Activated CD4-positive, alpha-beta T cell treated with anti-CD3 and anti-CD28 coated beads, Interleukin-2, amount 10 ng/mL, durations not matched to agents 7 days and 5 days (primary cell): ENCODE results near the gene HDAC11. TPM values are rescaled to one million over a fixed set of nuclear protein-coding genes. Genes with fewer than 3 reads are reported as not detected.

ENCODE experiments used
- CTCF ChIA-PET: fragments of 350-600 bp; sonication (Branson Sonifier 250); formaldehyde crosslinking; loops from one replicate; lab custom pipeline; 2021; ENCODE audit warnings: antibody characterized with exemption; lab: Charles Lee
- POLR2A ChIA-PET: fragments of 350-600 bp; sonication (Branson Sonifier 250); formaldehyde crosslinking; loops from one replicate; lab custom pipeline; 2021; ENCODE audit warnings: antibody characterized with exemption; lab: Charles Lee
- DNase-seq: peaks from one replicate; pipeline ENCODE4 v3.0.0-alpha.2; 2020
- H3K27ac Mint-ChIP-seq: one replicate; pipeline ENCODE4 v1.8.0; 2021; ENCODE audit warnings: mild to moderate bottlenecking, moderate library complexity, mixed read lengths
- H3K27me3 Mint-ChIP-seq: one replicate; pipeline ENCODE4 v1.8.0; 2021; ENCODE audit warnings: mixed read lengths
- H3K36me3 Mint-ChIP-seq: one replicate; pipeline ENCODE4 v1.8.0; 2021; ENCODE audit warnings: low read depth, mixed read lengths
- H3K4me1 Mint-ChIP-seq: one replicate; pipeline ENCODE4 v1.8.0; 2021; ENCODE audit warnings: mixed read lengths
- H3K4me3 Mint-ChIP-seq: one replicate; pipeline ENCODE4 v1.8.0; 2021; ENCODE audit warnings: mild to moderate bottlenecking, moderate library complexity, mixed read lengths
- H3K9me3 Mint-ChIP-seq: one replicate; pipeline ENCODE4 v1.8.0; 2021; ENCODE audit warnings: mixed read lengths
- total RNA-seq, 2 experiments: library from RNA; stranded (reverse); gene quantifications; one replicate each; pipeline ENCODE4 v1.2.3, GENCODE V29; 2021

HDAC11 gene
- total RNA-seq, 2 experiments from 2014 or later: 1.6 to 2.3 TPM

- Mint-ChIP-seq H3K4me1 (no peaks in the 10 kb centered on the region), H3K27me3 (peaks cover 12% of the 10 kb centered on the region), H3K36me3 (no peaks in the 10 kb centered on the region), H3K27ac (no peak overlapping the region), H3K4me3 (no peak overlapping the region), H3K9me3 (peaks cover 2% of the 10 kb centered on the region)
- ChIA-PET POLR2A (no interaction called here), CTCF (no interaction called here)
- DNase-seq: no peak
Measured at GRCh38 chr3:13526626-13526949, 46.5 kb downstream of the HDAC11 start.

- Mint-ChIP-seq H3K27me3 (peaks cover 12% of the 10 kb centered on the region), H3K9me3 (no peaks in the 10 kb centered on the region), H3K36me3 (no peaks in the 10 kb centered on the region), H3K27ac (no peak overlapping the region), H3K4me3 (no peak overlapping the region), H3K4me1 (no peaks in the 10 kb centered on the region)
- DNase-seq: no peak
- ChIA-PET POLR2A (no interaction called here), CTCF (no interaction called here)
Measured at GRCh38 chr3:13528217-13528867, 48.2 kb downstream of the HDAC11 start.

GRCh38 chr3:13529196-13530112 lies 49.3 kb downstream of the HDAC11 start:
- POLR2A ChIA-PET: no interaction called here
- Mint-ChIP-seq H3K9me3 (no peaks in the 10 kb centered on the region), H3K27me3 (peaks cover 9% of the 10 kb centered on the region), H3K27ac (no peak overlapping the region), H3K4me1 (no peaks in the 10 kb centered on the region), H3K36me3 (no peaks in the 10 kb centered on the region), H3K4me3 (no peak overlapping the region)
- CTCF ChIA-PET: no interaction called here
- no peak for DNase-seq

GRCh38 chr3:13530241-13531009 lies 50.3 kb downstream of the HDAC11 start:
- no peaks in the 10 kb centered on the region for H3K4me1 Mint-ChIP-seq
- no peak overlapping the region for H3K27ac Mint-ChIP-seq
- H3K27me3 Mint-ChIP-seq: peaks cover 11% of the 10 kb centered on the region
- no peak overlapping the region for H3K4me3 Mint-ChIP-seq
- CTCF ChIA-PET: no interaction called here
- no peaks in the 10 kb centered on the region for H3K36me3 Mint-ChIP-seq
- POLR2A ChIA-PET: no interaction called here
- no peak for DNase-seq
- no peaks in the 10 kb centered on the region for H3K9me3 Mint-ChIP-seq

- no peaks in the 10 kb centered on the region for H3K36me3 Mint-ChIP-seq
- H3K9me3 Mint-ChIP-seq: no peaks in the 10 kb centered on the region
- POLR2A ChIA-PET: no interaction called here
- peaks cover 12% of the 10 kb centered on the region for H3K27me3 Mint-ChIP-seq
- H3K4me1 Mint-ChIP-seq: peaks cover 8% of the 10 kb centered on the region
- no peak overlapping the region for H3K4me3 Mint-ChIP-seq
- CTCF ChIA-PET: interaction anchor here (0.9 kb wide), 1 partner anchor 120 kb away, joined by 3 read pairs; no protein-coding TSS in a partner anchor
- no peak for DNase-seq
- no peak overlapping the region for H3K27ac Mint-ChIP-seq
Measured at GRCh38 chr3:13532085-13532484, 52.0 kb downstream of the HDAC11 start.

- CTCF ChIA-PET: no interaction called here
- H3K27ac Mint-ChIP-seq: no peak overlapping the region
- no peaks in the 10 kb centered on the region for H3K36me3 Mint-ChIP-seq
- H3K9me3 Mint-ChIP-seq: no peaks in the 10 kb centered on the region
- POLR2A ChIA-PET: no interaction called here
- DNase-seq: no peak
- H3K4me3 Mint-ChIP-seq: no peak overlapping the region
- peaks cover 9% of the 10 kb centered on the region for H3K4me1 Mint-ChIP-seq
- H3K27me3 Mint-ChIP-seq: peaks cover 17% of the 10 kb centered on the region
Measured at GRCh38 chr3:13532631-13533030, 52.5 kb downstream of the HDAC11 start.

- ChIA-PET POLR2A (no interaction called here), CTCF (interaction anchor here (1.0 kb wide), 1 partner anchor 37 kb away, joined by 3 read pairs; no protein-coding TSS in a partner anchor)
- Mint-ChIP-seq H3K27me3 (peaks cover 19% of the 10 kb centered on the region), H3K27ac (no peak overlapping the region), H3K4me3 (no peak overlapping the region), H3K4me1 (peaks cover 9% of the 10 kb centered on the region), H3K9me3 (no peaks in the 10 kb centered on the region), H3K36me3 (no peaks in the 10 kb centered on the region)
- DNase-seq: no peak
Measured at GRCh38 chr3:13533885-13534301, 53.8 kb downstream of the HDAC11 start.

GRCh38 chr3:13535526-13535875 lies 55.4 kb downstream of the HDAC11 start:
- peaks cover 9% of the 10 kb centered on the region for H3K4me1 Mint-ChIP-seq
- H3K9me3 Mint-ChIP-seq: no peaks in the 10 kb centered on the region
- H3K36me3 Mint-ChIP-seq: no peaks in the 10 kb centered on the region
- H3K4me3 Mint-ChIP-seq: no peak overlapping the region
- peaks cover 12% of the 10 kb centered on the region for H3K27me3 Mint-ChIP-seq
- no peak overlapping the region for H3K27ac Mint-ChIP-seq
- no peak for DNase-seq
- ChIA-PET CTCF (interaction anchor here (0.7 kb wide), 1 partner anchor 12 kb away, joined by 3 read pairs; no protein-coding TSS in a partner anchor), POLR2A (no interaction called here)

GRCh38 chr3:13535905-13536304 lies 55.8 kb downstream of the HDAC11 start:
- H3K4me3 Mint-ChIP-seq: no peak overlapping the region
- H3K36me3 Mint-ChIP-seq: no peaks in the 10 kb centered on the region
- no peak for DNase-seq
- ChIA-PET CTCF (interaction anchor here (1.1 kb wide), 1 partner anchor 35 kb away, joined by 3 read pairs; no protein-coding TSS in a partner anchor), POLR2A (no interaction called here)
- H3K4me1 Mint-ChIP-seq: peaks cover 9% of the 10 kb centered on the region
- H3K9me3 Mint-ChIP-seq: peaks cover 2% of the 10 kb centered on the region
- no peak overlapping the region for H3K27ac Mint-ChIP-seq
- H3K27me3 Mint-ChIP-seq: peaks cover 14% of the 10 kb centered on the region

- H3K4me1 Mint-ChIP-seq: peaks cover 9% of the 10 kb centered on the region
- peaks cover 18% of the 10 kb centered on the region for H3K27me3 Mint-ChIP-seq
- peaks cover 5% of the 10 kb centered on the region for H3K9me3 Mint-ChIP-seq
- no peak overlapping the region for H3K27ac Mint-ChIP-seq
- ChIA-PET POLR2A (no interaction called here), CTCF (interaction anchor here (0.6 to 1.1 kb wide), 3 partner anchors 35 to 305 kb away, joined by 3 read pairs; no protein-coding TSS in a partner anchor)
- no peak overlapping the region for H3K4me3 Mint-ChIP-seq
- no peaks in the 10 kb centered on the region for H3K36me3 Mint-ChIP-seq
- DNase-seq: no peak
Measured at GRCh38 chr3:13536432-13536831, 56.3 kb downstream of the HDAC11 start.

- ChIA-PET POLR2A (no interaction called here), CTCF (interaction anchor here (0.6 to 1.1 kb wide), 3 partner anchors 34 to 304 kb away, joined by 3 read pairs; no protein-coding TSS in a partner anchor)
- peaks cover 9% of the 10 kb centered on the region for H3K4me1 Mint-ChIP-seq
- H3K36me3 Mint-ChIP-seq: no peaks in the 10 kb centered on the region
- H3K9me3 Mint-ChIP-seq: peaks cover 5% of the 10 kb centered on the region
- no peak for DNase-seq
- H3K27me3 Mint-ChIP-seq: peaks cover 18% of the 10 kb centered on the region
- no peak overlapping the region for H3K27ac Mint-ChIP-seq
- H3K4me3 Mint-ChIP-seq: no peak overlapping the region
Measured at GRCh38 chr3:13536832-13537231, 56.7 kb downstream of the HDAC11 start.

- ChIA-PET CTCF (interaction anchor here (0.8 kb wide), 1 partner anchor 304 kb away, joined by 3 read pairs; no protein-coding TSS in a partner anchor), POLR2A (no interaction called here)
- no peak overlapping the region for H3K4me3 Mint-ChIP-seq
- no peak for DNase-seq
- H3K9me3 Mint-ChIP-seq: peaks cover 10% of the 10 kb centered on the region
- H3K27me3 Mint-ChIP-seq: peaks cover 22% of the 10 kb centered on the region
- peaks cover 3% of the 10 kb centered on the region for H3K36me3 Mint-ChIP-seq
- no peak overlapping the region for H3K27ac Mint-ChIP-seq
- H3K4me1 Mint-ChIP-seq: peaks cover 9% of the 10 kb centered on the region
Measured at GRCh38 chr3:13537244-13537908, 57.3 kb downstream of the HDAC11 start.
